ENCODE results near the gene SRC.

SRC gene

GRCh38 chr20:37437676-37438075 lies 91.7 kb downstream of the SRC start:
- no peak for DNase-seq

- no peak for DNase-seq
Observed at GRCh38 chr20:37438464-37439222, 92.7 kb downstream of the SRC start.

GRCh38 chr20:37439223-37439933 lies 93.4 kb downstream of the SRC start:
- no peak for DNase-seq

GRCh38 chr20:37441023-37441422 lies 95.1 kb downstream of the SRC start:
- DNase-seq = no peak

- no peak for DNase-seq
Observed at GRCh38 chr20:37442547-37442946, 96.6 kb downstream of the SRC start.

- DNase-seq = no peak
Observed at GRCh38 chr20:37442986-37443385, 97.0 kb downstream of the SRC start.

GRCh38 chr20:37443596-37443995 lies 97.7 kb downstream of the SRC start:
- DNase-seq = no peak

- DNase-seq = no peak
Observed at GRCh38 chr20:37445041-37445440, 99.1 kb downstream of the SRC start.

GRCh38 chr20:37446286-37447032 lies 100.5 kb downstream of the SRC start:
- DNase-seq = no peak

GRCh38 chr20:37447688-37448087 lies 101.7 kb downstream of the SRC start:
- no peak for DNase-seq

GRCh38 chr20:37449276-37449675 lies 103.3 kb downstream of the SRC start:
- no peak for DNase-seq

- no peak for DNase-seq
Observed at GRCh38 chr20:37450344-37450743, 104.4 kb downstream of the SRC start.

- DNase-seq = no peak
Observed at GRCh38 chr20:37451616-37452015, 105.7 kb downstream of the SRC start.

GRCh38 chr20:37452236-37452635 lies 106.3 kb downstream of the SRC start:
- no peak for DNase-seq

- DNase-seq = no peak
Observed at GRCh38 chr20:37453288-37453687, 107.3 kb downstream of the SRC start.

GRCh38 chr20:37453836-37454235 lies 107.9 kb downstream of the SRC start:
- DNase-seq = no peak

- DNase-seq = no peak
Observed at GRCh38 chr20:37454636-37455385, 108.9 kb downstream of the SRC start.

Data from stimulated activated naive CD4-positive, alpha-beta T cell treated with Interleukin-2 at 50 U/mL for 16 hours (primary cell).